ENCODE results near the gene HMG20A. TPM values are rescaled to one million over a fixed set of nuclear protein-coding genes. Genes with fewer than 3 reads are reported as not detected.

Gene HMG20A
- total and polyA plus RNA-seq, 2 of the 13 experiments (the other 11 are each of a cell fraction or from before 2014, with no cell fraction given): 28.0 to 35.2 TPM

- TF ChIP-seq, protein P1, sequence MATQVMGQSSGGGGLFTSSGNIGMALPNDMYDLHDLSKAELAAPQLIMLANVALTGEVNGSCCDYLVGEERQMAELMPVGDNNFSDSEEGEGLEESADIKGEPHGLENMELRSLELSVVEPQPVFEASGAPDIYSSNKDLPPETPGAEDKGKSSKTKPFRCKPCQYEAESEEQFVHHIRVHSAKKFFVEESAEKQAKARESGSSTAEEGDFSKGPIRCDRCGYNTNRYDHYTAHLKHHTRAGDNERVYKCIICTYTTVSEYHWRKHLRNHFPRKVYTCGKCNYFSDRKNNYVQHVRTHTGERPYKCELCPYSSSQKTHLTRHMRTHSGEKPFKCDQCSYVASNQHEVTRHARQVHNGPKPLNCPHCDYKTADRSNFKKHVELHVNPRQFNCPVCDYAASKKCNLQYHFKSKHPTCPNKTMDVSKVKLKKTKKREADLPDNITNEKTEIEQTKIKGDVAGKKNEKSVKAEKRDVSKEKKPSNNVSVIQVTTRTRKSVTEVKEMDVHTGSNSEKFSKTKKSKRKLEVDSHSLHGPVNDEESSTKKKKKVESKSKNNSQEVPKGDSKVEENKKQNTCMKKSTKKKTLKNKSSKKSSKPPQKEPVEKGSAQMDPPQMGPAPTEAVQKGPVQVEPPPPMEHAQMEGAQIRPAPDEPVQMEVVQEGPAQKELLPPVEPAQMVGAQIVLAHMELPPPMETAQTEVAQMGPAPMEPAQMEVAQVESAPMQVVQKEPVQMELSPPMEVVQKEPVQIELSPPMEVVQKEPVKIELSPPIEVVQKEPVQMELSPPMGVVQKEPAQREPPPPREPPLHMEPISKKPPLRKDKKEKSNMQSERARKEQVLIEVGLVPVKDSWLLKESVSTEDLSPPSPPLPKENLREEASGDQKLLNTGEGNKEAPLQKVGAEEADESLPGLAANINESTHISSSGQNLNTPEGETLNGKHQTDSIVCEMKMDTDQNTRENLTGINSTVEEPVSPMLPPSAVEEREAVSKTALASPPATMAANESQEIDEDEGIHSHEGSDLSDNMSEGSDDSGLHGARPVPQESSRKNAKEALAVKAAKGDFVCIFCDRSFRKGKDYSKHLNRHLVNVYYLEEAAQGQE (IDR thresholded peaks at IDR 0.05; ENCODE audit: borderline replicate concordance in 1 of 2, low read depth in 1 of 2, low read length in 2 of 2): no peak
- TF ChIP-seq ZNF180 (CRISPR knock-in tag; IDR thresholded peaks at IDR 0.05; ENCODE audit: borderline replicate concordance, low read depth): no peak
- TF ChIP-seq GZF1 (CRISPR knock-in tag; IDR thresholded peaks at IDR 0.05): no peak
Measured at GRCh38 chr15:77503764-77504163, 83.1 kb downstream of the HMG20A start (continued).

- no peaks in the 10 kb centered on the region for H4K20me1 ChIP-seq (ENCODE audit: insufficient read depth, low read length)
- TF ChIP-seq ZNF263 (CRISPR knock-in tag; IDR thresholded peaks at IDR 0.05) (peak; percentile 66; the same call in 1 of the 2 replicates), RBM22 (optimal IDR thresholded peaks at IDR 0.05; ENCODE audit: low read length) (no peak), ZNF574 (CRISPR knock-in tag; IDR thresholded peaks at IDR 0.05) (0 out of 2 replicates have a peak, but pooled peaks have one; percentile 9), ZNF331 (CRISPR knock-in tag; IDR thresholded peaks at IDR 0.05) (no peak), FOXO4 (CRISPR knock-in tag; conservative IDR thresholded peaks at IDR 0.05) (no peak), MTA3 (CRISPR knock-in tag; IDR thresholded peaks at IDR 0.05) (no peak), BCL6 (CRISPR knock-in tag; IDR thresholded peaks at IDR 0.05) (peak; percentile 44; the same call in 1 of the 2 replicates), MTF2 (CRISPR knock-in tag; IDR thresholded peaks at IDR 0.05; ENCODE audit: borderline replicate concordance) (no peak), SP1 (IDR thresholded peaks at IDR 0.05) (no peak), SP1 (CRISPR knock-in tag; IDR thresholded peaks at IDR 0.05) (no peak)
- TF ChIP-seq, protein P2, sequence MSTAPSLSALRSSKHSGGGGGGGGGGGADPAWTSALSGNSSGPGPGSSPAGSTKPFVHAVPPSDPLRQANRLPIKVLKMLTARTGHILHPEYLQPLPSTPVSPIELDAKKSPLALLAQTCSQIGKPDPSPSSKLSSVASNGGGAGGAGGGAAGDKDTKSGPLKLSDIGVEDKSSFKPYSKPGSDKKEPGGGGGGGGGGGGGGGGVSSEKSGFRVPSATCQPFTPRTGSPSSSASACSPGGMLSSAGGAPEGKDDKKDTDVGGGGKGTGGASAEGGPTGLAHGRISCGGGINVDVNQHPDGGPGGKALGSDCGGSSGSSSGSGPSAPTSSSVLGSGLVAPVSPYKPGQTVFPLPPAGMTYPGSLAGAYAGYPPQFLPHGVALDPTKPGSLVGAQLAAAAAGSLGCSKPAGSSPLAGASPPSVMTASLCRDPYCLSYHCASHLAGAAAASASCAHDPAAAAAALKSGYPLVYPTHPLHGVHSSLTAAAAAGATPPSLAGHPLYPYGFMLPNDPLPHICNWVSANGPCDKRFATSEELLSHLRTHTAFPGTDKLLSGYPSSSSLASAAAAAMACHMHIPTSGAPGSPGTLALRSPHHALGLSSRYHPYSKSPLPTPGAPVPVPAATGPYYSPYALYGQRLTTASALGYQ (CRISPR knock-in tag; IDR thresholded peaks at IDR 0.05): no peak
Measured at GRCh38 chr15:77504306-77504705, 83.6 kb downstream of the HMG20A start.

More at GRCh38 chr15:77504306-77504705, 83.6 kb downstream of the HMG20A start:
- no peak overlapping the region for H3K9ac ChIP-seq (ENCODE audit: insufficient read depth, low read depth, low read length)
- peak; percentile 5; the same call in 1 of the 3 replicates for ATAC-seq
- peaks cover 69% of the 10 kb centered on the region for H3K4me1 ChIP-seq (ENCODE audit: insufficient read depth, low read length)
- no TSS peak for BruUV-seq (replicated peaks)
- no peak overlapping the region for H3K27ac ChIP-seq (ENCODE audit: extremely low read length, insufficient read depth, low read length)
- POLR2A ChIA-PET: no interaction called here
- no peak for FAIRE-seq
- intact Hi-C loops (cut with micrococcal nuclease; ENCODE audit: unreplicated experiment) (no loop called here), in situ Hi-C loops (cut with HindIII; ENCODE audit: extremely low pct_ligation_motif_present, low pct_unique_long_range_greater_than_20kb) (loop anchor here (5.0 kb wide), 1 partner anchor 38 kb away; no protein-coding TSS in a partner anchor)
- WGBS (ENCODE audit: low lambda C conversion rate): 18% methylated on average over 8 of the region's 8 CpGs
- H3K36me3 ChIP-seq (replicated peaks in 1 of 2; ENCODE audit: control insufficient read depth in 1 of 2, insufficient read depth in 2 of 2, low read length in 2 of 2): no peaks in the 10 kb centered on the region
- H3K4me2 ChIP-seq (ENCODE audit: low read depth, low read length): peak overlapping the region; percentile 47
- no peak for DNase-seq (ENCODE audit: low spot score)
- H3K4me3 ChIP-seq (replicated peaks in 1 of 3; ENCODE audit: insufficient read depth in 1 of 3, low read depth in 2 of 3, low read length in 3 of 3): no peak overlapping the region
- CTCF ChIA-PET (ENCODE audit: low intra/inter-chr PET ratio, low total read pairs): no interaction called here
- no peaks in the 10 kb centered on the region for H3K79me2 ChIP-seq (ENCODE audit: insufficient read depth, low read length)
- no peaks in the 10 kb centered on the region for H3K9me3 ChIP-seq (ENCODE audit: low read length)
- no peaks in the 10 kb centered on the region for H3K27me3 ChIP-seq (ENCODE audit: control insufficient read depth in 1 of 2, insufficient read depth in 2 of 2, low read length in 2 of 2)
- H2AFZ ChIP-seq (ENCODE audit: low read length): no peak overlapping the region

All from HepG2 (cell line).